SK-N-SH treated with all-trans-retinoic acid at 6 μM for 48 hours (cell line): Measurements from ENCODE around the gene SLC7A10.

Experiments used
- ATAC-seq: fragments of 200-7000 bp; cut with Tn5 transposase; 3 replicates; pipeline ENCODE4 v1.9.1; 2020; ENCODE audit warnings: mild to moderate bottlenecking, moderate library complexity
- BACH2 ChIP-seq: fragments of 250-450 bp; sonication (Bioruptor Pico); IDR thresholded peaks from 2 replicates; pipeline ENCODE4 v1.9.0; 2021; ENCODE audit warnings: mild to moderate bottlenecking, borderline replicate concordance
- CSDC2 ChIP-seq: fragments of 250-450 bp; sonication (Bioruptor Pico); IDR thresholded peaks from 2 replicates; pipeline ENCODE4 v1.5.0; 2020; ENCODE audit warnings: mild to moderate bottlenecking, moderate library complexity
- CSRNP3 ChIP-seq: fragments of 250-450 bp; sonication (Bioruptor Pico); IDR thresholded peaks from 2 replicates; pipeline ENCODE4 v1.5.1; 2021; ENCODE audit warnings: mild to moderate bottlenecking, moderate library complexity
- ESRRG ChIP-seq: fragments of 250-450 bp; sonication (Bioruptor Pico); IDR thresholded peaks from 2 replicates; pipeline ENCODE4 v1.6.1; 2021; ENCODE audit warnings: mild to moderate bottlenecking
- ISL1 ChIP-seq: fragments of 250-450 bp; sonication (Bioruptor Pico); IDR thresholded peaks from 2 replicates; pipeline ENCODE4 v2.1.2; 2022; ENCODE audit warnings: mild to moderate bottlenecking, moderate library complexity
- OSR1 ChIP-seq: fragments of 250-450 bp; sonication (Bioruptor Pico); IDR thresholded peaks from 2 replicates; pipeline ENCODE4 v1.8.0; 2022; ENCODE audit warnings: moderate library complexity, mild to moderate bottlenecking, inconsistent platforms
- PATZ1 ChIP-seq: fragments of 250-450 bp; sonication (Bioruptor Pico); IDR thresholded peaks from 2 replicates; pipeline ENCODE4 v1.8.0; 2020; ENCODE audit warnings: mild to moderate bottlenecking, moderate library complexity, borderline replicate concordance
- RARB ChIP-seq: fragments of 250-450 bp; sonication (Bioruptor Pico); IDR thresholded peaks from 2 replicates; pipeline ENCODE4 v1.8.0; 2021; ENCODE audit warnings: mild to moderate bottlenecking, moderate library complexity
- SNAI2 ChIP-seq: fragments of 250-450 bp; sonication (Bioruptor Pico); IDR thresholded peaks from 2 replicates; pipeline ENCODE4 v1.5.0; 2020; ENCODE audit warnings: mild to moderate bottlenecking, moderate library complexity
- TOX ChIP-seq: fragments of 250-450 bp; sonication (Bioruptor Pico); IDR thresholded peaks from 2 replicates; pipeline ENCODE4 v1.8.0; 2021; ENCODE audit warnings: mild to moderate bottlenecking, moderate library complexity, borderline replicate concordance
- TSHZ2 ChIP-seq: fragments of 250-450 bp; sonication (Bioruptor Pico); IDR thresholded peaks from 2 replicates; pipeline ENCODE4 v1.5.0; 2020; ENCODE audit warnings: mild to moderate bottlenecking, moderate library complexity
- ZFP3 ChIP-seq: fragments of 250-450 bp; sonication (Bioruptor Pico); IDR thresholded peaks from 2 replicates; pipeline ENCODE4 v1.5.0; 2020; ENCODE audit warnings: mild to moderate bottlenecking, moderate library complexity
- ZFP30 ChIP-seq: fragments of 450-650 bp; formaldehyde crosslinking; IDR thresholded peaks from 2 replicates; pipeline ENCODE4 v1.5.0; 2022; ENCODE audit warnings: mild to moderate bottlenecking, moderate library complexity
- ZNF565 ChIP-seq: fragments of 450-650 bp; formaldehyde crosslinking; conservative IDR thresholded peaks from 2 replicates; pipeline ENCODE4 v1.5.0; 2020; ENCODE audit warnings: low read depth, mild to moderate bottlenecking, moderate library complexity
- ZNF70 ChIP-seq: fragments of 450-650 bp; formaldehyde crosslinking; IDR thresholded peaks from 2 replicates; pipeline ENCODE4 v1.5.0; 2020; ENCODE audit warnings: mild to moderate bottlenecking, moderate library complexity
- ZNF8 ChIP-seq: fragments of 450-650 bp; formaldehyde crosslinking; IDR thresholded peaks from 2 replicates; pipeline ENCODE4 v1.5.0; 2020; ENCODE audit warnings: mild to moderate bottlenecking, moderate library complexity
- TF ChIP-seq, protein P1 (sequence below): fragments of 250-450 bp; sonication (Bioruptor Pico); IDR thresholded peaks from 2 replicates; pipeline ENCODE4 v1.8.0; 2021; ENCODE audit warnings: low read depth, mild to moderate bottlenecking, moderate library complexity, borderline replicate concordance

Gene SLC7A10

GRCh38 chr19:33205110-33205509 is 20.5 kb downstream of the SLC7A10 start:
- no peak for ATAC-seq
- TF ChIP-seq TOX (CRISPR knock-in tag) (no peak), PATZ1 (CRISPR knock-in tag) (no peak), CSDC2 (CRISPR knock-in tag) (no peak), SNAI2 (no peak)
- TF ChIP-seq, protein P1, sequence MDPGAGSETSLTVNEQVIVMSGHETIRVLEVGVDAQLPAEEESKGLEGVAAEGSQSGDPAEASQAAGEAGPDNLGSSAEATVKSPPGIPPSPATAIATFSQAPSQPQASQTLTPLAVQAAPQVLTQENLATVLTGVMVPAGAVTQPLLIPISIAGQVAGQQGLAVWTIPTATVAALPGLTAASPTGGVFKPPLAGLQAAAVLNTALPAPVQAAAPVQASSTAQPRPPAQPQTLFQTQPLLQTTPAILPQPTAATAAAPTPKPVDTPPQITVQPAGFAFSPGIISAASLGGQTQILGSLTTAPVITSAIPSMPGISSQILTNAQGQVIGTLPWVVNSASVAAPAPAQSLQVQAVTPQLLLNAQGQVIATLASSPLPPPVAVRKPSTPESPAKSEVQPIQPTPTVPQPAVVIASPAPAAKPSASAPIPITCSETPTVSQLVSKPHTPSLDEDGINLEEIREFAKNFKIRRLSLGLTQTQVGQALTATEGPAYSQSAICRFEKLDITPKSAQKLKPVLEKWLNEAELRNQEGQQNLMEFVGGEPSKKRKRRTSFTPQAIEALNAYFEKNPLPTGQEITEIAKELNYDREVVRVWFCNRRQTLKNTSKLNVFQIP (CRISPR knock-in tag) = no peak

DNA sequence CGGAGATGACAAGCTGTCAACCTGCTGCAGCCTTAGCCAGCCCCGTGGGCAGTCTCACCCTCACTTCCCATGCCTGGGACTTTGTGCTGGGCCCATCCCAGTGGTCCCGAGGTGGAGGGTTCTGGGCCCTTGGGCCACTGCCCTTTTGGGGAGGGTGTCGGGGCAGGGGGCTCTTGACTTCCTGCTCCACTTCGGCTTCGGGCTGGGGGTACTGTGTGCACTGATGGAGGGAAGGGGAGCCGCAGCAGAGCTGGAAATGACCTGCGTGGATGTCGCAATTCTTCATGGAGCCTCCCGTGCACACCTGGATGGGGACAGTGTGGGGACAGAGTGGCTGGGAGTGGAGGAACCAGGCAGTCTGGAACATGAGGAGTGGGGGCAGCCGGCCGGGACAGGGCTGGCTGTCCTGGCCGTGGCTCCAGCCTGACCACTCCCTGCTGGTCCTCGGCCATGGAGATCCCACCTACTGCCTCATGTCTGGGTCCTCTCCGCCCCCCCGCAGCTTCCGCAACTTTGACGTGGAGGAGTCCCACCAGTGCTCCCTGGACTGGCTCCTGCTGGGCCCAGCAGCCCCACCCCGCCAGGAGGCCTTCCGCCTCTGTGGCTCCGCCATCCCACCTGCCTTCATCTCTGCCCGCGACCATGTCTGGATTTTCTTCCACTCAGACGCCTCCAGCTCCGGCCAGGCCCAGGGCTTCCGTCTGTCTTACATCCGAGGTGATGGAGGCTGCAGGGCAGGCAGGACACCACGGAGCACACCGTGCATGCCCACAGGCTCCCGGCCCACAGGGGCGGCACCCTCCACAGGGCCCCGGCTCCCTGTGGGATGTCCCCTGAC is 21.3 kb downstream of the SLC7A10 start:
- no peak for TF ChIP-seq RARB
- TF ChIP-seq ZFP30 (CRISPR knock-in tag) = no peak
- TF ChIP-seq OSR1 (CRISPR knock-in tag) = no peak
- TF ChIP-seq CSRNP3 (CRISPR knock-in tag) = no peak
- no peak for TF ChIP-seq PATZ1 (CRISPR knock-in tag)
- TF ChIP-seq TSHZ2 (CRISPR knock-in tag) = no peak
- no peak for TF ChIP-seq ESRRG (CRISPR knock-in tag)
- TF ChIP-seq, protein P1 (CRISPR knock-in tag) = no peak
- no peak for TF ChIP-seq ZNF565 (CRISPR knock-in tag)
- no peak for TF ChIP-seq ZNF70 (CRISPR knock-in tag)
- no peak for TF ChIP-seq ZNF8 (CRISPR knock-in tag)
- TF ChIP-seq BACH2 (CRISPR knock-in tag) = no peak
- TF ChIP-seq TOX (CRISPR knock-in tag) = no peak
- TF ChIP-seq ISL1 (CRISPR knock-in tag) = no peak
- TF ChIP-seq CSDC2 (CRISPR knock-in tag) = no peak

DNA sequence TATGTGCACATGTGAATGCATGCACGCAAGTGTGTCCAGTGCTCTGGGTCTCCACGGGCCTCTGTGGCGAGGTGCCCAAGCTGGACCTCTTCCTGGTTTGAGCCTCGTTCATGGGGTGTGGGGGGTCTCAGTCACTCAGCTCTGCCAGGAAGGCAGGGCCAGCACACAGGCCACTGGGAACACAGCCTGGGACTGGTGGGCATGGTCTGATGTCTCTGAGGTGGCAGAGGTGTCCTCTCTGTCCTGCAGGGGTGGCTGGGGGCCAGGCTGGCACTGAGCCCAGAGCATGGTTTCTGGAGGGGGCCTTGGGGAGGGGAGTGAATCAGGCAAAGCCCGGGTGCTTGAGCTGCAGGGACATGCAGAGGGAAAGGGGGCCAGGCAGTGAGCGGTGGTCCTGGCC is 22.1 kb downstream of the SLC7A10 start:
- no peak for TF ChIP-seq ZFP3 (CRISPR knock-in tag)
- no peak for TF ChIP-seq BACH2 (CRISPR knock-in tag)
- TF ChIP-seq SNAI2 = no peak
- TF ChIP-seq, all 23 proteins: peak for 0
- ATAC-seq = no peak

More for the DNA sequence above, 21.3 kb downstream of the SLC7A10 start:
- no peak for ATAC-seq
